Measurements from ENCODE around the gene PIGU. TPM values are rescaled to one million over a fixed set of nuclear protein-coding genes. Genes with fewer than 3 reads are reported as not detected.

PIGU gene
- total and polyA plus RNA-seq, 4 donors, result 6.4 to 10.0 (median 7.2) TPM

- 85% methylated on average over 11 of the region's 11 CpGs for WGBS
- Histone ChIP-seq H3K27ac (ENCODE audit: low read depth in 1 of 2, low read length in 2 of 2) (no peak overlapping the region), H3K36me3 (ENCODE audit: control insufficient read depth in 4 of 4, insufficient read depth in 3 of 4, low read depth in 1 of 4, low read length in 3 of 4) (peaks cover 0 to 3% (median 0%) of the 10 kb centered on the region in 4 donors), H3K4me1 (ENCODE audit: control insufficient read depth in 4 of 4, insufficient read depth in 4 of 4, low read length in 3 of 4) (no peaks in the 10 kb centered on the region), H3K27me3 (ENCODE audit: control insufficient read depth in 4 of 4, insufficient read depth in 4 of 4, low read length in 3 of 4) (no peaks in the 10 kb centered on the region), H3K4me3 (ENCODE audit: low read depth in 1 of 3, low read length in 3 of 3) (no peak overlapping the region), H3K9ac (ENCODE audit: low read depth in 1 of 2, low read length in 2 of 2) (no peak overlapping the region), H3K9me3 (ENCODE audit: control insufficient read depth in 4 of 4, low read length in 3 of 4) (no peaks in the 10 kb centered on the region)
- TF ChIP-seq, protein P1, sequence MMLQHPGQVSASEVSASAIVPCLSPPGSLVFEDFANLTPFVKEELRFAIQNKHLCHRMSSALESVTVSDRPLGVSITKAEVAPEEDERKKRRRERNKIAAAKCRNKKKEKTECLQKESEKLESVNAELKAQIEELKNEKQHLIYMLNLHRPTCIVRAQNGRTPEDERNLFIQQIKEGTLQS (IDR thresholded peaks at IDR 0.05), result no peak
- TF ChIP-seq EGR1 (IDR thresholded peaks at IDR 0.05; ENCODE audit: low read depth in 2 of 2) (no peak), FOXA1 (IDR thresholded peaks at IDR 0.05) (no peak), SP1 (IDR thresholded peaks at IDR 0.05) (no peak)
- DNase-seq (ENCODE audit: low spot score), result no peak
These were observed 130.1 kb downstream of the PIGU start for GRCh38 chr20:34546751-34547181.

- Histone ChIP-seq H3K27me3 (ENCODE audit: control insufficient read depth in 4 of 4, insufficient read depth in 4 of 4, low read length in 3 of 4) (no peaks in the 10 kb centered on the region), H3K9ac (ENCODE audit: low read depth in 1 of 2, low read length in 2 of 2) (no peak overlapping the region), H3K4me3 (ENCODE audit: low read depth in 1 of 3, low read length in 3 of 3) (no peak overlapping the region), H3K27ac (ENCODE audit: low read depth in 1 of 2, low read length in 2 of 2) (no peak overlapping the region), H3K36me3 (ENCODE audit: control insufficient read depth in 4 of 4, insufficient read depth in 3 of 4, low read depth in 1 of 4, low read length in 3 of 4) (peaks cover 8 to 14% (median 13%) of the 10 kb centered on the region in 4 donors), H3K4me1 (ENCODE audit: control insufficient read depth in 4 of 4, insufficient read depth in 4 of 4, low read length in 3 of 4) (peaks cover 0 to 4% (median under 1%) of the 10 kb centered on the region in 4 donors), H3K9me3 (ENCODE audit: control insufficient read depth in 4 of 4, low read length in 3 of 4) (no peaks in the 10 kb centered on the region)
- no peak for TF ChIP-seq RAD21 (IDR thresholded peaks at IDR 0.05)
- TF ChIP-seq, protein P2, sequence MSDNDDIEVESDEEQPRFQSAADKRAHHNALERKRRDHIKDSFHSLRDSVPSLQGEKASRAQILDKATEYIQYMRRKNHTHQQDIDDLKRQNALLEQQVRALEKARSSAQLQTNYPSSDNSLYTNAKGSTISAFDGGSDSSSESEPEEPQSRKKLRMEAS (IDR thresholded peaks at IDR 0.05), result no peak
- no peak for TF ChIP-seq FOXA1 (IDR thresholded peaks at IDR 0.05)
- TF ChIP-seq, protein P1 (IDR thresholded peaks at IDR 0.05), result no peak
- no peak for TF ChIP-seq YY1 (IDR thresholded peaks at IDR 0.05)
- no peak for TF ChIP-seq RXRA (IDR thresholded peaks at IDR 0.05)
- no peak for TF ChIP-seq HNF4A (conservative IDR thresholded peaks at IDR 0.05)
- no peak for TF ChIP-seq TAF1 (conservative IDR thresholded peaks at IDR 0.05)
- no peak for TF ChIP-seq EGR1 (IDR thresholded peaks at IDR 0.05; ENCODE audit: low read depth in 2 of 2)
- TF ChIP-seq, protein P3, sequence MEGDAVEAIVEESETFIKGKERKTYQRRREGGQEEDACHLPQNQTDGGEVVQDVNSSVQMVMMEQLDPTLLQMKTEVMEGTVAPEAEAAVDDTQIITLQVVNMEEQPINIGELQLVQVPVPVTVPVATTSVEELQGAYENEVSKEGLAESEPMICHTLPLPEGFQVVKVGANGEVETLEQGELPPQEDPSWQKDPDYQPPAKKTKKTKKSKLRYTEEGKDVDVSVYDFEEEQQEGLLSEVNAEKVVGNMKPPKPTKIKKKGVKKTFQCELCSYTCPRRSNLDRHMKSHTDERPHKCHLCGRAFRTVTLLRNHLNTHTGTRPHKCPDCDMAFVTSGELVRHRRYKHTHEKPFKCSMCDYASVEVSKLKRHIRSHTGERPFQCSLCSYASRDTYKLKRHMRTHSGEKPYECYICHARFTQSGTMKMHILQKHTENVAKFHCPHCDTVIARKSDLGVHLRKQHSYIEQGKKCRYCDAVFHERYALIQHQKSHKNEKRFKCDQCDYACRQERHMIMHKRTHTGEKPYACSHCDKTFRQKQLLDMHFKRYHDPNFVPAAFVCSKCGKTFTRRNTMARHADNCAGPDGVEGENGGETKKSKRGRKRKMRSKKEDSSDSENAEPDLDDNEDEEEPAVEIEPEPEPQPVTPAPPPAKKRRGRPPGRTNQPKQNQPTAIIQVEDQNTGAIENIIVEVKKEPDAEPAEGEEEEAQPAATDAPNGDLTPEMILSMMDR (IDR thresholded peaks at IDR 0.05; ENCODE audit: low read depth, low read length, missing input control), result no peak
- TF ChIP-seq GABPA (IDR thresholded peaks at IDR 0.05 in 1 of 2, conservative IDR thresholded peaks at IDR 0.05 in 1 of 2), result no peak
- TF ChIP-seq REST (IDR thresholded peaks at IDR 0.05), result no peak
- TF ChIP-seq HNF4G (IDR thresholded peaks at IDR 0.05), result no peak
- TF ChIP-seq NR2F2 (IDR thresholded peaks at IDR 0.05), result no peak
- TF ChIP-seq, protein P4, sequence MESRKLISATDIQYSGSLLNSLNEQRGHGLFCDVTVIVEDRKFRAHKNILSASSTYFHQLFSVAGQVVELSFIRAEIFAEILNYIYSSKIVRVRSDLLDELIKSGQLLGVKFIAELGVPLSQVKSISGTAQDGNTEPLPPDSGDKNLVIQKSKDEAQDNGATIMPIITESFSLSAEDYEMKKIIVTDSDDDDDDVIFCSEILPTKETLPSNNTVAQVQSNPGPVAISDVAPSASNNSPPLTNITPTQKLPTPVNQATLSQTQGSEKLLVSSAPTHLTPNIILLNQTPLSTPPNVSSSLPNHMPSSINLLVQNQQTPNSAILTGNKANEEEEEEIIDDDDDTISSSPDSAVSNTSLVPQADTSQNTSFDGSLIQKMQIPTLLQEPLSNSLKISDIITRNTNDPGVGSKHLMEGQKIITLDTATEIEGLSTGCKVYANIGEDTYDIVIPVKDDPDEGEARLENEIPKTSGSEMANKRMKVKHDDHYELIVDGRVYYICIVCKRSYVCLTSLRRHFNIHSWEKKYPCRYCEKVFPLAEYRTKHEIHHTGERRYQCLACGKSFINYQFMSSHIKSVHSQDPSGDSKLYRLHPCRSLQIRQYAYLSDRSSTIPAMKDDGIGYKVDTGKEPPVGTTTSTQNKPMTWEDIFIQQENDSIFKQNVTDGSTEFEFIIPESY (IDR thresholded peaks at IDR 0.05), result no peak
- no peak for TF ChIP-seq SP1 (IDR thresholded peaks at IDR 0.05)
- no peak for TF ChIP-seq FOXA2 (IDR thresholded peaks at IDR 0.05)
- TF ChIP-seq JUND (IDR thresholded peaks at IDR 0.05), result no peak
- DNase-seq (ENCODE audit: low spot score), result no peak
- 52% methylated on average over 19 of the region's 19 CpGs for WGBS
These were observed 132.6 kb downstream of the PIGU start for GRCh38 chr20:34544109-34544796.
